Measurements from ENCODE around the gene MAP4K4.

The MAP4K4 gene

GRCh38 chr2:101832114-101832513 is 134.6 kb downstream of the MAP4K4 start:
- no peak for DNase-seq (ENCODE audit: low read depth)
- TF ChIP-seq CTCF (IDR thresholded peaks at IDR 0.05; ENCODE audit: low read depth, low read length, missing control alignments) = no peak
- in situ Hi-C loops (cut with HindIII; ENCODE audit: low sequenced_read_pairs) = no loop called here
- no peak overlapping the region for H3K4me3 ChIP-seq (ENCODE audit: low read depth, low read length)

- no peak for DNase-seq (ENCODE audit: low read depth)
- TF ChIP-seq CTCF (IDR thresholded peaks at IDR 0.05; ENCODE audit: low read depth, low read length, missing control alignments) = no peak
- in situ Hi-C loops (cut with HindIII; ENCODE audit: low sequenced_read_pairs) = no loop called here
- no peak overlapping the region for H3K4me3 ChIP-seq (ENCODE audit: low read depth, low read length)
These were observed 136.5 kb downstream of the MAP4K4 start for GRCh38 chr2:101833890-101834523.

- DNase-seq (ENCODE audit: low read depth) = no peak
- in situ Hi-C loops (cut with HindIII; ENCODE audit: low sequenced_read_pairs) = no loop called here
- no peak overlapping the region for H3K4me3 ChIP-seq (ENCODE audit: low read depth, low read length)
- TF ChIP-seq CTCF (IDR thresholded peaks at IDR 0.05; ENCODE audit: low read depth, low read length, missing control alignments) = no peak
These were observed 139.8 kb downstream of the MAP4K4 start for GRCh38 chr2:101837354-101837753.

GRCh38 chr2:101841679-101842327 is 144.3 kb downstream of the MAP4K4 start:
- in situ Hi-C loops (cut with HindIII; ENCODE audit: low sequenced_read_pairs) = no loop called here
- no peak overlapping the region for H3K4me3 ChIP-seq (ENCODE audit: low read depth, low read length)
- no peak for TF ChIP-seq CTCF (IDR thresholded peaks at IDR 0.05; ENCODE audit: low read depth, low read length, missing control alignments)
- DNase-seq (ENCODE audit: low read depth) = no peak

- TF ChIP-seq CTCF (IDR thresholded peaks at IDR 0.05; ENCODE audit: low read depth, low read length, missing control alignments) = no peak
- in situ Hi-C loops (cut with HindIII; ENCODE audit: low sequenced_read_pairs) = no loop called here
- DNase-seq (ENCODE audit: low read depth) = no peak
- no peak overlapping the region for H3K4me3 ChIP-seq (ENCODE audit: low read depth, low read length)
These were observed 145.0 kb downstream of the MAP4K4 start for GRCh38 chr2:101842471-101842870.

- in situ Hi-C loops (cut with HindIII; ENCODE audit: low sequenced_read_pairs) = no loop called here
- H3K4me3 ChIP-seq (ENCODE audit: low read depth, low read length) = no peak overlapping the region
- no peak for DNase-seq (ENCODE audit: low read depth)
- no peak for TF ChIP-seq CTCF (IDR thresholded peaks at IDR 0.05; ENCODE audit: low read depth, low read length, missing control alignments)
These were observed 145.5 kb downstream of the MAP4K4 start for GRCh38 chr2:101843048-101843447.

Data from astrocyte of the cerebellum (primary cell).